ENCODE results near the gene PASD1. TPM values are rescaled to one million over a fixed set of nuclear protein-coding genes. Genes with fewer than 3 reads are reported as not detected.
"Not testable (repeated sequence)": the region's sequence is repeated elsewhere in the genome, so short reads cannot be mapped to it uniquely, and the experiment has no call there.

The PASD1 gene
- total and polyA plus RNA-seq, 9 donors, result 0.04 to 0.16 (median 0.08) TPM; not detected in 5

- peaks cover 13% of the 10 kb centered on the region for H3K27me3 ChIP-seq (ENCODE audit: control insufficient read depth, insufficient read depth, low read length)
- no peak overlapping the region for H3K27ac ChIP-seq (ENCODE audit: low read length)
- H3K36me3 ChIP-seq (ENCODE audit: control insufficient read depth, insufficient read depth, low read length), result no peaks in the 10 kb centered on the region
- no peaks in the 10 kb centered on the region for H3K9me3 ChIP-seq (replicated peaks; ENCODE audit: control insufficient read depth, low read depth, low read length)
- H3K4me1 ChIP-seq (ENCODE audit: control insufficient read depth, insufficient read depth, low read length), result no peaks in the 10 kb centered on the region
- 37% methylated on average over 3 of the region's 4 CpGs for WGBS (ENCODE audit: insufficient coverage)
- H3K4me3 ChIP-seq (ENCODE audit: low read length), result no peak overlapping the region
- no peak for DNase-seq
These were observed 117.3 kb downstream of the PASD1 start for GRCh38 chrX:151680805-151681204.

GRCh38 chrX:151687635-151688034 is 124.2 kb downstream of the PASD1 start:
- Histone ChIP-seq H3K4me3 (ENCODE audit: low read length) (no peak overlapping the region), H3K27me3 (ENCODE audit: control insufficient read depth, insufficient read depth, low read length) (peaks cover 4% of the 10 kb centered on the region), H3K36me3 (ENCODE audit: control insufficient read depth, insufficient read depth, low read length) (no peaks in the 10 kb centered on the region), H3K4me1 (ENCODE audit: control insufficient read depth, insufficient read depth, low read length) (no peaks in the 10 kb centered on the region), H3K27ac (ENCODE audit: low read length) (no peak overlapping the region), H3K9me3 (replicated peaks; ENCODE audit: control insufficient read depth, low read depth, low read length) (no peaks in the 10 kb centered on the region)
- DNase-seq, result no peak

- no peak for DNase-seq
These were observed 125.2 kb downstream of the PASD1 start for GRCh38 chrX:151688695-151689094.

GRCh38 chrX:151692825-151693224 is 129.3 kb downstream of the PASD1 start:
- no peak overlapping the region for H3K4me3 ChIP-seq (ENCODE audit: low read length)
- H3K27me3 ChIP-seq (ENCODE audit: control insufficient read depth, insufficient read depth, low read length), result peaks cover 12% of the 10 kb centered on the region
- H3K36me3 ChIP-seq (ENCODE audit: control insufficient read depth, insufficient read depth, low read length), result no peaks in the 10 kb centered on the region
- peaks cover 13% of the 10 kb centered on the region for H3K4me1 ChIP-seq (ENCODE audit: control insufficient read depth, insufficient read depth, low read length)
- H3K9me3 ChIP-seq (replicated peaks; ENCODE audit: control insufficient read depth, low read depth, low read length), result no peaks in the 10 kb centered on the region
- 70% methylated on average over 4 of the region's 6 CpGs for WGBS (ENCODE audit: insufficient coverage)
- H3K27ac ChIP-seq (ENCODE audit: low read length), result no peak overlapping the region
- DNase-seq, result no peak

More at GRCh38 chrX:151688695-151689094, 125.2 kb downstream of the PASD1 start:
- Histone ChIP-seq H3K36me3 (ENCODE audit: control insufficient read depth, insufficient read depth, low read length) (no peaks in the 10 kb centered on the region), H3K27ac (ENCODE audit: low read length) (no peak overlapping the region), H3K4me3 (ENCODE audit: low read length) (no peak overlapping the region), H3K27me3 (ENCODE audit: control insufficient read depth, insufficient read depth, low read length) (peaks cover 5% of the 10 kb centered on the region), H3K4me1 (ENCODE audit: control insufficient read depth, insufficient read depth, low read length) (no peaks in the 10 kb centered on the region), H3K9me3 (replicated peaks; ENCODE audit: control insufficient read depth, low read depth, low read length) (no peaks in the 10 kb centered on the region)

GRCh38 chrX:151694121-151694520 is 130.6 kb downstream of the PASD1 start:
- no peak overlapping the region for H3K27ac ChIP-seq (ENCODE audit: low read length)
- peaks cover 4% of the 10 kb centered on the region for H3K36me3 ChIP-seq (ENCODE audit: control insufficient read depth, insufficient read depth, low read length)
- 82% methylated on average over 7 of the region's 12 CpGs for WGBS (ENCODE audit: insufficient coverage)
- peaks cover 20% of the 10 kb centered on the region for H3K4me1 ChIP-seq (ENCODE audit: control insufficient read depth, insufficient read depth, low read length)
- no peaks in the 10 kb centered on the region for H3K9me3 ChIP-seq (replicated peaks; ENCODE audit: control insufficient read depth, low read depth, low read length)
- no peak for DNase-seq
- H3K4me3 ChIP-seq (ENCODE audit: low read length), result no peak overlapping the region
- peaks cover 16% of the 10 kb centered on the region for H3K27me3 ChIP-seq (ENCODE audit: control insufficient read depth, insufficient read depth, low read length)

GRCh38 chrX:151694661-151695582 is 131.4 kb downstream of the PASD1 start, which contains the start of gene PRRG3:
Gene PRRG3 (plus strand): TSS chrX:151695458. CDS start chrX:151698815, 3,357 bp downstream.
- H3K4me3 ChIP-seq (ENCODE audit: low read length), result peak within 1 kb of the TSS; percentile 43
- peaks cover 20% of the 10 kb centered on the region for H3K4me1 ChIP-seq (ENCODE audit: control insufficient read depth, insufficient read depth, low read length)
- H3K27me3 ChIP-seq (ENCODE audit: control insufficient read depth, insufficient read depth, low read length), result peaks cover 19% of the 10 kb centered on the region
- H3K36me3 ChIP-seq (ENCODE audit: control insufficient read depth, insufficient read depth, low read length), result peaks cover 7% of the 10 kb centered on the region
- WGBS (ENCODE audit: insufficient coverage), result 36% methylated on average over 86 of the region's 100 CpGs
- H3K9me3 ChIP-seq (replicated peaks; ENCODE audit: control insufficient read depth, low read depth, low read length), result no peaks in the 10 kb centered on the region
- DNase-seq, result peak; percentile 78
- peak within 1 kb of the TSS; percentile 82 for H3K27ac ChIP-seq (ENCODE audit: low read length)

- H3K4me3 ChIP-seq (ENCODE audit: low read length), result peak overlapping the region; percentile 43
- peak; percentile 79 for DNase-seq
- peaks cover 21% of the 10 kb centered on the region for H3K27me3 ChIP-seq (ENCODE audit: control insufficient read depth, insufficient read depth, low read length)
- peaks cover 20% of the 10 kb centered on the region for H3K4me1 ChIP-seq (ENCODE audit: control insufficient read depth, insufficient read depth, low read length)
- H3K9me3 ChIP-seq (replicated peaks; ENCODE audit: control insufficient read depth, low read depth, low read length), result no peaks in the 10 kb centered on the region
- WGBS (ENCODE audit: insufficient coverage), result 36% methylated on average over 15 of the region's 19 CpGs
- peaks cover 12% of the 10 kb centered on the region for H3K36me3 ChIP-seq (ENCODE audit: control insufficient read depth, insufficient read depth, low read length)
- peak overlapping the region; percentile 82 for H3K27ac ChIP-seq (ENCODE audit: low read length)
These were observed 132.3 kb downstream of the PASD1 start for GRCh38 chrX:151695583-151696340.

GRCh38 chrX:151697082-151697481 is 133.6 kb downstream of the PASD1 start:
- H3K36me3 ChIP-seq (ENCODE audit: control insufficient read depth, insufficient read depth, low read length), result peaks cover 22% of the 10 kb centered on the region

GRCh38 chrX:151697522-151697921 is 134.0 kb downstream of the PASD1 start:
- Histone ChIP-seq H3K27ac (ENCODE audit: low read length) (peak overlapping the region; percentile 82), H3K27me3 (ENCODE audit: control insufficient read depth, insufficient read depth, low read length) (peaks cover 26% of the 10 kb centered on the region), H3K9me3 (replicated peaks; ENCODE audit: control insufficient read depth, low read depth, low read length) (no peaks in the 10 kb centered on the region), H3K4me1 (ENCODE audit: control insufficient read depth, insufficient read depth, low read length) (peaks cover 35% of the 10 kb centered on the region), H3K36me3 (ENCODE audit: control insufficient read depth, insufficient read depth, low read length) (peaks cover 22% of the 10 kb centered on the region), H3K4me3 (ENCODE audit: low read length) (no peak overlapping the region)
- WGBS (ENCODE audit: insufficient coverage), result 63% methylated on average over 4 of the region's 4 CpGs
- DNase-seq, result peak; percentile 96

More at GRCh38 chrX:151697082-151697481, 133.6 kb downstream of the PASD1 start:
- DNase-seq, result peak; percentile 48
- Histone ChIP-seq H3K27ac (ENCODE audit: low read length) (peak overlapping the region; percentile 82), H3K4me1 (ENCODE audit: control insufficient read depth, insufficient read depth, low read length) (peaks cover 31% of the 10 kb centered on the region), H3K27me3 (ENCODE audit: control insufficient read depth, insufficient read depth, low read length) (peaks cover 26% of the 10 kb centered on the region)
- not testable (repeated sequence) for H3K4me3 ChIP-seq (ENCODE audit: low read length); H3K9me3 ChIP-seq (replicated peaks; ENCODE audit: control insufficient read depth, low read depth, low read length)
- WGBS (ENCODE audit: insufficient coverage), result 60% methylated on average over 1 of the region's 8 CpGs

- 69% methylated on average over 5 of the region's 6 CpGs for WGBS (ENCODE audit: insufficient coverage)
- Histone ChIP-seq H3K27me3 (ENCODE audit: control insufficient read depth, insufficient read depth, low read length) (peaks cover 24% of the 10 kb centered on the region), H3K4me3 (ENCODE audit: low read length) (no peak overlapping the region), H3K27ac (ENCODE audit: low read length) (no peak overlapping the region), H3K4me1 (ENCODE audit: control insufficient read depth, insufficient read depth, low read length) (peaks cover 44% of the 10 kb centered on the region), H3K9me3 (replicated peaks; ENCODE audit: control insufficient read depth, low read depth, low read length) (no peaks in the 10 kb centered on the region), H3K36me3 (ENCODE audit: control insufficient read depth, insufficient read depth, low read length) (peaks cover 22% of the 10 kb centered on the region)
- DNase-seq, result no peak
These were observed 135.0 kb downstream of the PASD1 start for GRCh38 chrX:151698485-151698884.
